ENCODE results near the gene ADPRHL1.

Gene ADPRHL1

GRCh38 chr13:113491982-113492381 lies 38.7 kb upstream of the ADPRHL1 start:
- Histone ChIP-seq H3K4me2 (ENCODE audit: low read length) (peak overlapping the region; percentile 79), H4K12ac (ENCODE audit: low read depth, low read length) (no peak overlapping the region), H3K14ac (ENCODE audit: low read length) (no peak overlapping the region), H4K8ac (ENCODE audit: low read depth, low read length) (no peak overlapping the region), H3K36me3 (ENCODE audit: control insufficient read depth in 1 of 2, insufficient read depth in 2 of 2, low read length in 2 of 2) (peaks cover 13 to 14% of the 10 kb centered on the region in 2 experiments), H2BK12ac (ENCODE audit: low read length) (no peak overlapping the region), H2AFZ (ENCODE audit: insufficient read depth, low read length, poor library complexity) (no peak overlapping the region), H3K4ac (ENCODE audit: low read depth, low read length) (peak overlapping the region; percentile 18), H3K23ac (ENCODE audit: low read length) (no peak overlapping the region), H2BK120ac (ENCODE audit: insufficient read depth, low read length, poor library complexity) (no peak overlapping the region), H3K9ac (ENCODE audit: low read length) (peak overlapping the region; percentile 37), H3K27ac (ENCODE audit: low read depth, low read length) (no peak overlapping the region), H3K27me3 (ENCODE audit: insufficient read depth, low read length) (no peaks in the 10 kb centered on the region), H2BK5ac (ENCODE audit: low read depth, low read length, poor library complexity) (no peak overlapping the region), H3K9me3 (ENCODE audit: insufficient read depth, low read depth, low read length) (no peaks in the 10 kb centered on the region), H3K79me2 (ENCODE audit: control insufficient read depth, insufficient read depth, low read length, poor library complexity) (peaks cover 27% of the 10 kb centered on the region), H3K18ac (ENCODE audit: low read length) (no peak overlapping the region), H4K91ac (ENCODE audit: low read depth, low read length) (no peak overlapping the region), H2AK5ac (ENCODE audit: low read length) (no peak overlapping the region), H3K79me1 (ENCODE audit: low read length) (peaks cover 20% of the 10 kb centered on the region), H3K4me1 (ENCODE audit: control insufficient read depth in 1 of 2, insufficient read depth in 2 of 2, low read length in 2 of 2) (peaks cover 19 to 25% of the 10 kb centered on the region in 2 experiments), H3K4me3 (ENCODE audit: low read depth, low read length) (no peak overlapping the region)
- no peak for DNase-seq
- WGBS (ENCODE audit: extremely low coverage, insufficient coverage, insufficient read length) = no CpG with 5 or more reads among the region's 9 CpGs

- H3K9ac ChIP-seq (ENCODE audit: low read length) = peak overlapping the region; percentile 90
- peak in 1 of 2 donors; percentile 42 for DNase-seq
- H3K9me3 ChIP-seq (ENCODE audit: insufficient read depth, low read depth, low read length) = no peaks in the 10 kb centered on the region
- peak overlapping the region; percentile 81 for H2AK5ac ChIP-seq (ENCODE audit: low read length)
- no CpG with 5 or more reads among the region's 22 CpGs for whole genome bisulfite sequencing (ENCODE audit: extremely low coverage, insufficient coverage, insufficient read length)
- H3K27me3 ChIP-seq (ENCODE audit: insufficient read depth, low read length) = no peaks in the 10 kb centered on the region
- no peak overlapping the region for H3K23ac ChIP-seq (ENCODE audit: low read length)
- H3K36me3 ChIP-seq (ENCODE audit: control insufficient read depth in 1 of 2, insufficient read depth in 2 of 2, low read length in 2 of 2) = peaks cover 10 to 11% of the 10 kb centered on the region in 2 experiments
- peak overlapping the region; percentile 85 for H3K18ac ChIP-seq (ENCODE audit: low read length)
- H3K27ac ChIP-seq (ENCODE audit: low read depth, low read length) = peak overlapping the region; percentile 91
- peak overlapping the region; percentile 93 for H3K14ac ChIP-seq (ENCODE audit: low read length)
- H4K12ac ChIP-seq (ENCODE audit: low read depth, low read length) = peak overlapping the region; percentile 63
- H3K4me2 ChIP-seq (ENCODE audit: low read length) = peak overlapping the region; percentile 79
- peak overlapping the region; percentile 84 for H2BK120ac ChIP-seq (ENCODE audit: insufficient read depth, low read length, poor library complexity)
- peak overlapping the region; percentile 43 for H2AFZ ChIP-seq (ENCODE audit: insufficient read depth, low read length, poor library complexity)
- H3K4ac ChIP-seq (ENCODE audit: low read depth, low read length) = peak overlapping the region; percentile 95
- H3K79me2 ChIP-seq (ENCODE audit: control insufficient read depth, insufficient read depth, low read length, poor library complexity) = peaks cover 28% of the 10 kb centered on the region
- H3K79me1 ChIP-seq (ENCODE audit: low read length) = peaks cover 20% of the 10 kb centered on the region
- peak overlapping the region; percentile 82 for H2BK5ac ChIP-seq (ENCODE audit: low read depth, low read length, poor library complexity)
- peak overlapping the region; percentile 86 for H4K8ac ChIP-seq (ENCODE audit: low read depth, low read length)
- H3K4me1 ChIP-seq (ENCODE audit: control insufficient read depth in 1 of 2, insufficient read depth in 2 of 2, low read length in 2 of 2) = peaks cover 19 to 25% of the 10 kb centered on the region in 2 experiments
- H4K91ac ChIP-seq (ENCODE audit: low read depth, low read length) = peak overlapping the region; percentile 93
- no peak overlapping the region for H2BK12ac ChIP-seq (ENCODE audit: low read length)
- H3K4me3 ChIP-seq (ENCODE audit: low read depth, low read length) = peak overlapping the region; percentile 97
Measured at GRCh38 chr13:113491418-113491883, 38.2 kb upstream of the ADPRHL1 start.

GRCh38 chr13:113490496-113491417 lies 37.5 kb upstream of the ADPRHL1 start, which contains the start of gene DCUN1D2:
Gene DCUN1D2 (minus strand): TSS chr13:113490711. CDS start chr13:113490669, 42 bp downstream.
- Histone ChIP-seq H3K79me2 (ENCODE audit: control insufficient read depth, insufficient read depth, low read length, poor library complexity) (peaks cover 30% of the 10 kb centered on the region), H3K23ac (ENCODE audit: low read length) (no peak within 1 kb of the TSS), H3K4me2 (ENCODE audit: low read length) (peak within 1 kb of the TSS; percentile 79), H3K4ac (ENCODE audit: low read depth, low read length) (peak within 1 kb of the TSS; percentile 95), H2BK120ac (ENCODE audit: insufficient read depth, low read length, poor library complexity) (peak within 1 kb of the TSS; percentile 84), H2BK5ac (ENCODE audit: low read depth, low read length, poor library complexity) (peak within 1 kb of the TSS; percentile 82), H3K9ac (ENCODE audit: low read length) (peak within 1 kb of the TSS; percentile 93), H3K14ac (ENCODE audit: low read length) (peak within 1 kb of the TSS; percentile 93), H3K9me3 (ENCODE audit: insufficient read depth, low read depth, low read length) (no peaks in the 10 kb centered on the region), H3K18ac (ENCODE audit: low read length) (peak within 1 kb of the TSS; percentile 85), H2AK5ac (ENCODE audit: low read length) (peak within 1 kb of the TSS; percentile 81), H3K27ac (ENCODE audit: low read depth, low read length) (peak within 1 kb of the TSS; percentile 91), H3K79me1 (ENCODE audit: low read length) (peaks cover 20% of the 10 kb centered on the region), H2AFZ (ENCODE audit: insufficient read depth, low read length, poor library complexity) (peak within 1 kb of the TSS; percentile 89), H4K8ac (ENCODE audit: low read depth, low read length) (peak within 1 kb of the TSS; percentile 86), H2BK12ac (ENCODE audit: low read length) (no peak within 1 kb of the TSS), H3K27me3 (ENCODE audit: insufficient read depth, low read length) (no peaks in the 10 kb centered on the region), H3K4me3 (ENCODE audit: low read depth, low read length) (peak within 1 kb of the TSS; percentile 97), H3K36me3 (ENCODE audit: control insufficient read depth in 1 of 2, insufficient read depth in 2 of 2, low read length in 2 of 2) (peaks cover 8% of the 10 kb centered on the region in 2 experiments), H4K12ac (ENCODE audit: low read depth, low read length) (peak within 1 kb of the TSS; percentile 85), H3K4me1 (ENCODE audit: control insufficient read depth in 1 of 2, insufficient read depth in 2 of 2, low read length in 2 of 2) (peaks cover 21 to 25% of the 10 kb centered on the region in 2 experiments), H4K91ac (ENCODE audit: low read depth, low read length) (peak within 1 kb of the TSS; percentile 93)
- peak; percentile 93 to 96 for DNase-seq
- no CpG with 5 or more reads among the region's 115 CpGs for WGBS (ENCODE audit: extremely low coverage, insufficient coverage, insufficient read length)

- Histone ChIP-seq H3K9ac (ENCODE audit: low read length) (peak overlapping the region; percentile 93), H3K4me2 (ENCODE audit: low read length) (peak overlapping the region; percentile 66)
- WGBS (ENCODE audit: extremely low coverage, insufficient coverage, insufficient read length) = no CpG with 5 or more reads among the region's 54 CpGs
Measured at GRCh38 chr13:113489549-113490495, 36.5 kb upstream of the ADPRHL1 start.

More at GRCh38 chr13:113489549-113490495, 36.5 kb upstream of the ADPRHL1 start:
- peak overlapping the region; percentile 21 for H2BK120ac ChIP-seq (ENCODE audit: insufficient read depth, low read length, poor library complexity)
- peak overlapping the region; percentile 73 for H3K18ac ChIP-seq (ENCODE audit: low read length)
- peaks cover 20% of the 10 kb centered on the region for H3K79me1 ChIP-seq (ENCODE audit: low read length)
- H3K27me3 ChIP-seq (ENCODE audit: insufficient read depth, low read length) = no peaks in the 10 kb centered on the region
- H4K8ac ChIP-seq (ENCODE audit: low read depth, low read length) = peak overlapping the region; percentile 80
- peaks cover 21 to 26% of the 10 kb centered on the region in 2 experiments for H3K4me1 ChIP-seq (ENCODE audit: control insufficient read depth in 1 of 2, insufficient read depth in 2 of 2, low read length in 2 of 2)
- H3K27ac ChIP-seq (ENCODE audit: low read depth, low read length) = peak overlapping the region; percentile 45
- H2BK12ac ChIP-seq (ENCODE audit: low read length) = no peak overlapping the region
- H2BK5ac ChIP-seq (ENCODE audit: low read depth, low read length, poor library complexity) = peak overlapping the region; percentile 74
- peak overlapping the region; percentile 89 for H2AFZ ChIP-seq (ENCODE audit: insufficient read depth, low read length, poor library complexity)
- H3K36me3 ChIP-seq (ENCODE audit: control insufficient read depth in 1 of 2, insufficient read depth in 2 of 2, low read length in 2 of 2) = peaks cover 2 to 3% of the 10 kb centered on the region in 2 experiments
- peak overlapping the region; percentile 85 for H4K91ac ChIP-seq (ENCODE audit: low read depth, low read length)
- peak; percentile 24 to 57 for DNase-seq
- H2AK5ac ChIP-seq (ENCODE audit: low read length) = peak overlapping the region; percentile 9
- H3K9me3 ChIP-seq (ENCODE audit: insufficient read depth, low read depth, low read length) = no peaks in the 10 kb centered on the region
- H4K12ac ChIP-seq (ENCODE audit: low read depth, low read length) = peak overlapping the region; percentile 85
- peak overlapping the region; percentile 97 for H3K4me3 ChIP-seq (ENCODE audit: low read depth, low read length)
- peaks cover 32% of the 10 kb centered on the region for H3K79me2 ChIP-seq (ENCODE audit: control insufficient read depth, insufficient read depth, low read length, poor library complexity)
- H3K4ac ChIP-seq (ENCODE audit: low read depth, low read length) = peak overlapping the region; percentile 81
- H3K14ac ChIP-seq (ENCODE audit: low read length) = peak overlapping the region; percentile 83
- no peak overlapping the region for H3K23ac ChIP-seq (ENCODE audit: low read length)

All from trophoblast cell (in vitro differentiated cells and primary cell).